Measurements from ENCODE around the gene EXD3.
"Not testable (repeated sequence)": the region's sequence is repeated elsewhere in the genome, so short reads cannot be mapped to it uniquely, and the experiment has no call there.

DNA sequence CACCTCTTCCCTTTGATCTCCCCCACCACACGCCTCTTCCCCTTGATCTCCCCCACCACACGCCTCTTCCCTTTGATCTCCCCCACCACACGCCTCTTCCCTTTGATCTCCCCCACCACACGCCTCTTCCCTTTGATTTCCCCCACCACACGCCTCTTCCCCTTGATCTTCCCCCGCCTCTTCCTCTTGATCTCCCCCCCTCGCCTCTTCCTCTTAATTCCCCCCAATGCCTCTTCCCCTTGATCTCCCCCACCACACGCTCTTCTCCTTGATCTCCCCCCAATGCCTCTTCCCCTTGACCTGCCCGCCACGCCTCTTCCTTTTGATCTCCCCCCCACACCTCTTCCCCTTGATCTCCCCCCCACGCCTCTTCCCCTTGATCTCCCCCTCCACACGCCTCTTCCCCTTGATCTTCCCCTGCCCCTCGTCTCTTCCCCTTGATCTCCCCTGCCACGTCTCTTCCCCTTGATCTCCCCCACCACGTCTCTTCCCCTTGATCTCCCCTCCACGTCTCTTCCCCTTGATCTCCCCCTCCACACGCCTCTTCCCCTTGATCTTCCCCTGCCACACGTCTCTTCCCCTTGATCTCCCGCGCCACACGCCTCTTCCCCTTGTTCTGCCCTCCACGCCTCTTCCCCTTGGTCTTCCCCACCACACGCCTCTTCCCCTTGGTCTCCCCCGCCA lies 27.7 kb upstream of the EXD3 start:
- TF ChIP-seq, protein P1, sequence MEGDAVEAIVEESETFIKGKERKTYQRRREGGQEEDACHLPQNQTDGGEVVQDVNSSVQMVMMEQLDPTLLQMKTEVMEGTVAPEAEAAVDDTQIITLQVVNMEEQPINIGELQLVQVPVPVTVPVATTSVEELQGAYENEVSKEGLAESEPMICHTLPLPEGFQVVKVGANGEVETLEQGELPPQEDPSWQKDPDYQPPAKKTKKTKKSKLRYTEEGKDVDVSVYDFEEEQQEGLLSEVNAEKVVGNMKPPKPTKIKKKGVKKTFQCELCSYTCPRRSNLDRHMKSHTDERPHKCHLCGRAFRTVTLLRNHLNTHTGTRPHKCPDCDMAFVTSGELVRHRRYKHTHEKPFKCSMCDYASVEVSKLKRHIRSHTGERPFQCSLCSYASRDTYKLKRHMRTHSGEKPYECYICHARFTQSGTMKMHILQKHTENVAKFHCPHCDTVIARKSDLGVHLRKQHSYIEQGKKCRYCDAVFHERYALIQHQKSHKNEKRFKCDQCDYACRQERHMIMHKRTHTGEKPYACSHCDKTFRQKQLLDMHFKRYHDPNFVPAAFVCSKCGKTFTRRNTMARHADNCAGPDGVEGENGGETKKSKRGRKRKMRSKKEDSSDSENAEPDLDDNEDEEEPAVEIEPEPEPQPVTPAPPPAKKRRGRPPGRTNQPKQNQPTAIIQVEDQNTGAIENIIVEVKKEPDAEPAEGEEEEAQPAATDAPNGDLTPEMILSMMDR (IDR thresholded peaks at IDR 0.05): not testable (repeated sequence)
- not testable (repeated sequence) for TF ChIP-seq POLR2A (IDR thresholded peaks at IDR 0.05)
